HepG2 (cell line): Measurements from ENCODE around the gene BPIFA1. TPM values are rescaled to one million over a fixed set of nuclear protein-coding genes. Genes with fewer than 3 reads are reported as not detected.
A peak's percentile ranks its signal among the peaks of the same experiment; 100 is the strongest.

Experiments
- ARHGAP35 ChIP-seq: sonication (generic); formaldehyde crosslinking; IDR thresholded peaks from 2 replicates; pipeline ENCODE4 v1.9.0; 2022; ENCODE audit warnings: mild to moderate bottlenecking, inconsistent platforms, moderate library complexity, missing genetic modification reagents, borderline replicate concordance
- ATF7-NPFF ChIP-seq: sonication (generic); formaldehyde crosslinking; IDR thresholded peaks from 2 replicates; pipeline ENCODE4 v1.8.1; 2023; ENCODE audit warnings: mild to moderate bottlenecking, low read depth, missing genetic modification reagents, moderate library complexity
- ETV6 ChIP-seq: sonication (generic); formaldehyde crosslinking; conservative IDR thresholded peaks from 2 replicates; pipeline ENCODE4 v1.4.0; 2020; ENCODE audit warnings: missing genetic modification reagents
- FOXK2 ChIP-seq: fragments of 450-650 bp; IDR thresholded peaks from 2 replicates; pipeline ENCODE4 v1.6.1; 2016
- GTF2F1 ChIP-seq: fragments of 150-350 bp; IDR thresholded peaks from 2 replicates; pipeline ENCODE4 v1.6.1; 2014; ENCODE audit warnings: low read length
- HOXA3 ChIP-seq: sonication (generic); formaldehyde crosslinking; IDR thresholded peaks from 2 replicates; pipeline ENCODE4 v1.5.0; 2020; ENCODE audit warnings: missing genetic modification reagents
- JUND ChIP-seq: sonication (generic); formaldehyde crosslinking; IDR thresholded peaks from 2 replicates; pipeline ENCODE4 v1.8.0; 2022; ENCODE audit warnings: mild to moderate bottlenecking, missing genetic modification reagents
- KAT7 ChIP-seq: IDR thresholded peaks from 2 replicates; pipeline ENCODE4 v1.6.1; 2018; ENCODE audit warnings: borderline replicate concordance, missing compliant biosample characterization
- SALL2 ChIP-seq: sonication (generic); formaldehyde crosslinking; IDR thresholded peaks from 2 replicates; pipeline ENCODE4 v1.8.1; 2023; ENCODE audit warnings: mild to moderate bottlenecking, missing genetic modification reagents, inconsistent platforms
- TEF ChIP-seq: sonication (generic); formaldehyde crosslinking; IDR thresholded peaks from 2 replicates; pipeline ENCODE4 v1.5.0; 2020; ENCODE audit warnings: missing genetic modification reagents
- ZFP37 ChIP-seq: sonication (generic); formaldehyde crosslinking; IDR thresholded peaks from 2 replicates; pipeline ENCODE4 v1.4.0; 2020; ENCODE audit warnings: missing genetic modification reagents, borderline replicate concordance
- ZNF382 ChIP-seq: sonication (generic); formaldehyde crosslinking; IDR thresholded peaks from 2 replicates; pipeline ENCODE4 v1.5.0; 2020; ENCODE audit warnings: missing genetic modification reagents, mild to moderate bottlenecking, borderline replicate concordance
- ZNF512 ChIP-seq: sonication (generic); formaldehyde crosslinking; IDR thresholded peaks from 2 replicates; pipeline ENCODE4 v1.4.0; 2020; ENCODE audit warnings: mild to moderate bottlenecking, missing genetic modification reagents
- ZNF549 ChIP-seq: sonication (generic); formaldehyde crosslinking; IDR thresholded peaks from 2 replicates; pipeline ENCODE4 v1.5.0; 2020; ENCODE audit warnings: missing genetic modification reagents
- ZNF687 ChIP-seq: sonication (generic); formaldehyde crosslinking; IDR thresholded peaks from 2 replicates; pipeline ENCODE4 v1.5.1; 2020; ENCODE audit warnings: mild to moderate bottlenecking, missing genetic modification reagents, moderate library complexity
- ZNF740 ChIP-seq: sonication (generic); formaldehyde crosslinking; IDR thresholded peaks from 2 replicates; pipeline ENCODE4 v1.4.0; 2020; ENCODE audit warnings: missing genetic modification reagents
- ZNF768 ChIP-seq: sonication (generic); formaldehyde crosslinking; IDR thresholded peaks from 2 replicates; pipeline ENCODE4 v1.4.0; 2020; ENCODE audit warnings: missing genetic modification reagents
- ZNF775 ChIP-seq: sonication (generic); formaldehyde crosslinking; IDR thresholded peaks from 2 replicates; pipeline ENCODE4 v1.4.0; 2020; ENCODE audit warnings: missing genetic modification reagents, mild to moderate bottlenecking, moderate library complexity, borderline replicate concordance
- polyA plus RNA-seq, 8 experiments: library from polyadenylated mRNA; depleted of rRNA in 3 of 8; stranded (reverse) in 7 of 8; unstranded in 1 of 8; fragments of >200 nt; fragmentation: Illumina TruSeq in 4 of 8; extraction: Trizol in 4 of 8; gene quantifications; 2 replicates each; pipeline versions ENCODE4 v1.2.1 to v1.2.3, GENCODE V29; 2011 to 2016; ENCODE audit warnings: low read depth in 4 of 8, missing spikeins in 1 of 8, mixed read lengths in 1 of 8; ENCODE audit not compliant: insufficient read depth in 1 of 8
- total RNA-seq, 5 experiments: library from RNA; depleted of rRNA; stranded (reverse); fragments of >200 nt; fragmentation: Illumina TruSeq; extraction: Trizol; gene quantifications; 2 replicates each; pipeline ENCODE4 v1.2.3, GENCODE V29; 2016; ENCODE audit warnings: low read depth in 1 of 5
- TF ChIP-seq, protein P1 (sequence below): sonication (generic); formaldehyde crosslinking; IDR thresholded peaks from 2 replicates; pipeline ENCODE4 v1.9.0; 2021; ENCODE audit warnings: missing genetic modification reagents, borderline replicate concordance

BPIFA1 gene
- total and polyA plus RNA-seq, 2 of the 13 experiments (the other 11 are each of a cell fraction or from before 2014, with no cell fraction given), result not detected

DNA sequence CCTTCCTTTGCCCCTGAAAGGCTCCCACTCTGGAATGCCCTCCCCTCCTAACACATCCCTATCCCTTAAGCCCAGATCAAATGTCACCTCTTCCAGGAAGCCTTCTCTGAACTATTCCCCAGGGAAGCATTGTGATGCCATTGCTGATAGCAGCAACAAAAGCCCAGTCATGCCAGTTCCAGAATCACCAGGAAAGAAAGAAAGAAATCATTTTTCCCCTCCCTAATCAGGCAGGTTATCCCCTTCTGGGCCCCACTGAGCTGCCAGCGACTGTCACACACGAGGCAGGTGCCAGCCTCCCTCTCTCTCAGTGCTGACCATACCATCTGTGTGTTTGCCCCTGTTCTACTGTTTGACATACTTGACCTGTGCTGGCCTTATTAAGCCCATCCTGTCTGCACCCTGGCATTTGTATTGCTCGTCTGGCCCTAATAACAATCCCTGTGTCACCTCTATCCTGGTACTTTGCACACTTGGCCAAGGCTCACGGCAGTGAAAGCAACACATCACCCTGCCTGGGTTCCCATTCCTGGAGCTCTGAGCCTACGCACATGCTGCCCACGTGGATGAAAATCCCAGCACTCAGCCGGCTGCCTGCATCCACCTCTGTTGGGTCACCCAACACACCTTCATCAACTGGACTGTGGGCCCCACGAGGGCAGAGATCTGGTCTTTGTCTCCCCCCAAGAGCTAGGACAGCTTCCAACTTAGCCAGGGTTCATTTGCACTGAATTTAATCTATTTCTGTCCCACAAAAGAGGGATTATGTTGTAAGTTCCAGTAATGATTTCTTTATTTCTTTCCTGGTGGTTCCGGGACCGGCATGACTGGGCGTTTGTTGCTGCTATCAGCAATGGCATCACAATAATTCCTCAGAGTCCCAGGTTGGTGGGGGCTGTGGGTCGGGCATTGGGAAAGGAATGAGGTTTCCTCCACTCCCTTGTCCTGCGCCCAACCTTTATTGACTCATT lies 42.0 kb downstream of the BPIFA1 start (continued):
- TF ChIP-seq, protein P1, sequence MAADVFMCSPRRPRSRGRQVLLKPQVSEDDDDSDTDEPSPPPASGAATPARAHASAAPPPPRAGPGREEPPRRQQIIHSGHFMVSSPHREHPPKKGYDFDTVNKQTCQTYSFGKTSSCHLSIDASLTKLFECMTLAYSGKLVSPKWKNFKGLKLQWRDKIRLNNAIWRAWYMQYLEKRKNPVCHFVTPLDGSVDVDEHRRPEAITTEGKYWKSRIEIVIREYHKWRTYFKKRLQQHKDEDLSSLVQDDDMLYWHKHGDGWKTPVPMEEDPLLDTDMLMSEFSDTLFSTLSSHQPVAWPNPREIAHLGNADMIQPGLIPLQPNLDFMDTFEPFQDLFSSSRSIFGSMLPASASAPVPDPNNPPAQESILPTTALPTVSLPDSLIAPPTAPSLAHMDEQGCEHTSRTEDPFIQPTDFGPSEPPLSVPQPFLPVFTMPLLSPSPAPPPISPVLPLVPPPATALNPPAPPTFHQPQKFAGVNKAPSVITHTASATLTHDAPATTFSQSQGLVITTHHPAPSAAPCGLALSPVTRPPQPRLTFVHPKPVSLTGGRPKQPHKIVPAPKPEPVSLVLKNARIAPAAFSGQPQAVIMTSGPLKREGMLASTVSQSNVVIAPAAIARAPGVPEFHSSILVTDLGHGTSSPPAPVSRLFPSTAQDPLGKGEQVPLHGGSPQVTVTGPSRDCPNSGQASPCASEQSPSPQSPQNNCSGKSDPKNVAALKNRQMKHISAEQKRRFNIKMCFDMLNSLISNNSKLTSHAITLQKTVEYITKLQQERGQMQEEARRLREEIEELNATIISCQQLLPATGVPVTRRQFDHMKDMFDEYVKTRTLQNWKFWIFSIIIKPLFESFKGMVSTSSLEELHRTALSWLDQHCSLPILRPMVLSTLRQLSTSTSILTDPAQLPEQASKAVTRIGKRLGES (CRISPR knock-in tag), result no peak
- TF ChIP-seq ZNF775 (CRISPR knock-in tag) (0 out of 2 replicates have a peak, but pooled peaks have one; percentile 51), ATF7-NPFF (CRISPR knock-in tag) (peak; percentile 81), SALL2 (CRISPR knock-in tag) (no peak), JUND (peak; percentile 66; the same call in 1 of the 2 replicates), ZNF382 (CRISPR knock-in tag) (no peak), ETV6 (CRISPR knock-in tag) (0 out of 2 replicates have a peak, but pooled peaks have one; percentile 43), ARHGAP35 (CRISPR knock-in tag) (peak; percentile 88), HOXA3 (CRISPR knock-in tag) (peak; percentile 41; the same call in 1 of the 2 replicates), GTF2F1 (no peak), ZNF512 (CRISPR knock-in tag) (no peak), ZFP37 (CRISPR knock-in tag) (peak; percentile 67; the same call in 1 of the 2 replicates), KAT7 (CRISPR knock-in tag) (no peak), ZNF768 (CRISPR knock-in tag) (peak; percentile 60; the same call in 1 of the 2 replicates), ZNF549 (CRISPR knock-in tag) (no peak), ZNF740 (CRISPR knock-in tag) (no peak), ZNF687 (CRISPR knock-in tag) (peak; percentile 99), FOXK2 (no peak), TEF (CRISPR knock-in tag) (no peak)
